22Rv1 (cell line): ENCODE results near the gene ENTPD2.
A peak's percentile ranks its signal among the peaks of the same experiment; 100 is the strongest.

ENCODE experiments used
- H3K27ac ChIP-seq: fragments of 450-650 bp; 2 replicates; pipeline ENCODE4 v1.5.1; 2017
- CTCF ChIP-seq: fragments of 450-650 bp; IDR thresholded peaks from 2 replicates; pipeline ENCODE4 v1.5.1; 2017; ENCODE audit warnings: mild to moderate bottlenecking
- ZFX ChIP-seq: fragments of 450-650 bp; IDR thresholded peaks from 2 replicates; pipeline ENCODE4 v1.6.1; 2017; ENCODE audit warnings: antibody characterized with exemption, borderline replicate concordance

Gene ENTPD2

GRCh38 chr9:137052293-137052692 is 1.6 kb downstream of the ENTPD2 start:
- TF ChIP-seq ZFX: no peak
- no peak for TF ChIP-seq CTCF
- peak overlapping the region; percentile 83; the same call in 1 of the 2 replicates for H3K27ac ChIP-seq

GRCh38 chr9:137051145-137051724 is 2.6 kb downstream of the ENTPD2 start:
- TF ChIP-seq CTCF (no peak), ZFX (no peak)
- no peak overlapping the region for H3K27ac ChIP-seq

- TF ChIP-seq CTCF (no peak), ZFX (no peak)
Observed at GRCh38 chr9:137050570-137050969, 3.3 kb downstream of the ENTPD2 start.

GRCh38 chr9:137049544-137050449 is 4.1 kb downstream of the ENTPD2 start:
- H3K27ac ChIP-seq: peak overlapping the region; percentile 96

More at GRCh38 chr9:137050570-137050969, 3.3 kb downstream of the ENTPD2 start:
- H3K27ac ChIP-seq: 0 out of 2 replicates have a peak overlapping the region, but pooled peaks have one; percentile 1

GRCh38 chr9:137048655-137049543 is 5.0 kb downstream of the ENTPD2 start:
- TF ChIP-seq ZFX (no peak), CTCF (no peak; the same call in 1 of the 2 replicates)
- peak overlapping the region; percentile 96 for H3K27ac ChIP-seq

More at GRCh38 chr9:137049544-137050449, 4.1 kb downstream of the ENTPD2 start:
- TF ChIP-seq CTCF: peak; percentile 49
- no peak for TF ChIP-seq ZFX

GRCh38 chr9:137046088-137046787 is 7.6 kb downstream of the ENTPD2 start, which contains the start of gene NPDC1:
Gene NPDC1 (minus strand): TSS chr9:137046177. CDS start chr9:137045989, 188 bp downstream.
- TF ChIP-seq ZFX (no peak), CTCF (peak; percentile 95)
- H3K27ac ChIP-seq: peak within 1 kb of the TSS; percentile 96
